ENCODE measurements around the gene IGSF21.

- TF ChIP-seq POLR2A (IDR thresholded peaks at IDR 0.05; ENCODE audit: low read length) = no peak
- TF ChIP-seq GATA1 (IDR thresholded peaks at IDR 0.05; ENCODE audit: low read depth, low read length) = no peak
Measured at GRCh38 chr1:18422954-18423353, 315.4 kb downstream of the IGSF21 start.
